ENCODE measurements around the gene HSCB. TPM values are rescaled to one million over a fixed set of nuclear protein-coding genes. Genes with fewer than 3 reads are reported as not detected.
"Not testable (repeated sequence)": the region's sequence is repeated elsewhere in the genome, so short reads cannot be mapped to it uniquely, and the experiment has no call there.

The HSCB gene
- total RNA-seq, 3 donors from 2014 or later (not counting 1 experiment from before 2014, with no cell fraction given): 11.4 to 13.6 (median 12.3) TPM

DNA sequence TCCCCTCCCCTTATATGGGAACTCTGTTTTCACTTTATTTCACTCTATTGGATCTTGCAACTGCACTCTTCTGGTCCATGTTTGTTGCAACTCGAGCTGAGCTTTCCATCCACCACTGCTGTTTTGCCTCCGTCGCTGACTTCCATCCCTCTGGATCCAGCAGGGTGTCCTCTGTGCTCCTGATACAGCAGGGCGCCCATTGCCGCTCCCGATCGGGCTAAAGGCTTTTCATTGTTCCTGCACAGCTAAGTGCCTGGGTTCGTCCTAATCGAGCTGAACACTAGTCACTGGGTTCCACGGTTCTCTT, 19.6 kb downstream of the HSCB start:
- Histone ChIP-seq H3K9me3 (ENCODE audit: control insufficient read depth, insufficient read depth, low read length) (no peaks in the 10 kb centered on the region), H3K4me3 (ENCODE audit: low read length) (no peak overlapping the region), H3K36me3 (ENCODE audit: control insufficient read depth, insufficient read depth, low read length) (no peaks in the 10 kb centered on the region), H3K27me3 (ENCODE audit: control insufficient read depth, insufficient read depth, low read length) (no peaks in the 10 kb centered on the region), H3K27ac (ENCODE audit: low read length) (no peak overlapping the region), H3K4me1 (ENCODE audit: control insufficient read depth, insufficient read depth, low read length) (peaks cover 10% of the 10 kb centered on the region)
- WGBS (ENCODE audit: insufficient coverage): 97% methylated on average over 10 of the region's 10 CpGs
- no peak overlapping the region for H3K4me3 Mint-ChIP-seq
- DNase-seq: no peak
- no peak overlapping the region for H3K27ac Mint-ChIP-seq
- H3K36me3 Mint-ChIP-seq: no peaks in the 10 kb centered on the region
- no peaks in the 10 kb centered on the region for H3K9me3 Mint-ChIP-seq
- no peak for TF ChIP-seq CTCF (IDR thresholded peaks at IDR 0.05)
- H3K27me3 Mint-ChIP-seq (ENCODE audit: low read depth in 2 of 2): no peaks in the 10 kb centered on the region
- no peaks in the 10 kb centered on the region for H3K4me1 Mint-ChIP-seq
- intact Hi-C loops (cut with micrococcal nuclease): no loop called here
- no peak for ATAC-seq

- H3K4me1 ChIP-seq (ENCODE audit: control insufficient read depth, insufficient read depth, low read length): peaks cover 10% of the 10 kb centered on the region
- H3K36me3 Mint-ChIP-seq; H3K9me3 Mint-ChIP-seq; H3K9me3 ChIP-seq (ENCODE audit: control insufficient read depth, insufficient read depth, low read length); H3K4me1 Mint-ChIP-seq; H3K4me3 ChIP-seq (ENCODE audit: low read length); H3K27me3 Mint-ChIP-seq (ENCODE audit: low read depth in 2 of 2); H3K36me3 ChIP-seq (ENCODE audit: control insufficient read depth, insufficient read depth, low read length); H3K27ac ChIP-seq (ENCODE audit: low read length); H3K4me3 Mint-ChIP-seq; H3K27me3 ChIP-seq (ENCODE audit: control insufficient read depth, insufficient read depth, low read length); DNase-seq; ATAC-seq; H3K27ac Mint-ChIP-seq; intact Hi-C loops (cut with micrococcal nuclease): not testable (repeated sequence)
- WGBS (ENCODE audit: insufficient coverage): 92% methylated on average over 4 of the region's 4 CpGs
Observed at GRCh38 chr22:28762000-28762399, 20.2 kb downstream of the HSCB start.

- Histone ChIP-seq H3K4me1 (ENCODE audit: control insufficient read depth, insufficient read depth, low read length) (no peaks in the 10 kb centered on the region), H3K4me3 (ENCODE audit: low read length) (no peak overlapping the region), H3K27ac (ENCODE audit: low read length) (no peak overlapping the region), H3K27me3 (ENCODE audit: control insufficient read depth, insufficient read depth, low read length) (no peaks in the 10 kb centered on the region), H3K36me3 (ENCODE audit: control insufficient read depth, insufficient read depth, low read length) (no peaks in the 10 kb centered on the region), H3K9me3 (ENCODE audit: control insufficient read depth, insufficient read depth, low read length) (peaks cover 4% of the 10 kb centered on the region)
- H3K36me3 Mint-ChIP-seq: no peaks in the 10 kb centered on the region
- peaks cover 0 to 2% of the 10 kb centered on the region in 2 donors for H3K9me3 Mint-ChIP-seq
- TF ChIP-seq CTCF (IDR thresholded peaks at IDR 0.05): no peak
- ATAC-seq (no peak), DNase-seq (no peak)
- WGBS (ENCODE audit: insufficient coverage): 100% methylated on average over 3 of the region's 3 CpGs
- H3K27ac Mint-ChIP-seq: no peak overlapping the region
- no peak overlapping the region for H3K4me3 Mint-ChIP-seq
- no peaks in the 10 kb centered on the region for H3K4me1 Mint-ChIP-seq
- intact Hi-C loops (cut with micrococcal nuclease): no loop called here
- H3K27me3 Mint-ChIP-seq (ENCODE audit: low read depth in 2 of 2): no peaks in the 10 kb centered on the region
Observed at GRCh38 chr22:28766628-28767027, 24.8 kb downstream of the HSCB start.

GRCh38 chr22:28768701-28769393, 27.0 kb downstream of the HSCB start:
- Mint-ChIP-seq H3K4me3 (no peak overlapping the region), H3K27ac (no peak overlapping the region), H3K36me3 (peaks cover 6% of the 10 kb centered on the region), H3K27me3 (ENCODE audit: low read depth in 2 of 2) (no peaks in the 10 kb centered on the region), H3K4me1 (peaks cover 11% of the 10 kb centered on the region in 2 donors), H3K9me3 (peaks cover 0 to 2% of the 10 kb centered on the region in 2 donors)
- Histone ChIP-seq H3K36me3 (ENCODE audit: control insufficient read depth, insufficient read depth, low read length) (no peaks in the 10 kb centered on the region), H3K4me1 (ENCODE audit: control insufficient read depth, insufficient read depth, low read length) (peaks cover 11% of the 10 kb centered on the region), H3K27ac (ENCODE audit: low read length) (no peak overlapping the region), H3K4me3 (ENCODE audit: low read length) (no peak overlapping the region), H3K9me3 (ENCODE audit: control insufficient read depth, insufficient read depth, low read length) (peaks cover 4% of the 10 kb centered on the region), H3K27me3 (ENCODE audit: control insufficient read depth, insufficient read depth, low read length) (no peaks in the 10 kb centered on the region)
- no peak for TF ChIP-seq CTCF (IDR thresholded peaks at IDR 0.05)
- ATAC-seq (no peak), DNase-seq (no peak)
- intact Hi-C loops (cut with micrococcal nuclease): no loop called here
- 86% methylated on average over 6 of the region's 6 CpGs for WGBS (ENCODE audit: insufficient coverage)

Measured in natural killer cell (primary cell).